IPS-NIHi7 (cell line): ENCODE results near the gene PCNX1.
A peak's percentile ranks its signal among the peaks of the same experiment; 100 is the strongest.
"Not testable (repeated sequence)": the region's sequence is repeated elsewhere in the genome, so short reads cannot be mapped to it uniquely, and the experiment has no call there.

Experiments used
- DNase-seq: peaks from one replicate; pipeline ENCODE4 v3.0.0; 2012; ENCODE audit warnings: mixed read lengths; ENCODE audit errors: extremely low spot score

PCNX1 gene

DNA sequence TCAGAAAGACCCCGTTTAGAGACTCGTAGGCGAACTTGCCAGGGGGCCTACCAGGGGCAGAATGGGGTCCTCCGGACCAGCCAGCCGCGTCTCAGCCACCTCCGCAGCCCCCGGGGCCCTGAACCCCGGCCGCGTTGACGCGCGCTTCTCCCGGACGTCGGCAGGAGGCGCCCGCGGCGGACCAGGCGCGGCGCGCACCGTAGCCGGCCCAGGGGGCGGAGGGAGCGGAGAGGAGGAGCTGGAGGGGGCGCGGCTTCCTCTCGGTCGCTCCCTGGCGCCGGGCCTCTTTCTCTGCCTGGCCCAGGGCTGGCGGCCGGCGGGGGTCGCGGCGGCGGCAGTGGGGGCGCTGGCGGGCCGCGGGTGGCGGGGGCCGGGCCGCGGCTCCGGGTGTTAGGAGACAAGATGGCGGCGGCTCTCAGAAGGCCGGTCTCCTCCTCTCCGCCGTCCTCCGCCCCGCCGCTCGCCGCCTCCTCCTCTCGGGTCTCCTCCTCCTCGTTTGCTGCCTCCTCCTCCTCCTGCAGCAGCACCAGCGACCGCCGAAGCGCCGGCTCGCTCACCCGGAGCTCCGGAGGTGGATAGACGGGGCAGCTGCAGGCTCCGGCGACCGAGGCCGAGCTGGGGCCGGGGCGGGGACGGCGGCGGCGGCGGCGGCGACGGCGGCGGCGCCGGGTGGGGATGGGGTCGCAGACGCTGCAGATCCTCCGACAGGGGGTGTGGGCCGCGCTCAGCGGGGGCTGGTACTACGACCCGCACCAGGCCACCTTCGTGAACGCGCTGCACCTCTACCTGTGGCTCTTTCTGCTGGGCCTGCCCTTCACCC is at the start of gene PCNX1:
Gene PCNX1 (plus strand): TSS at position 284 of the 820 bp plus-strand sequence. CDS start 392 bp downstream, at position 676.
- DNase-seq = peak; percentile 97

DNA sequence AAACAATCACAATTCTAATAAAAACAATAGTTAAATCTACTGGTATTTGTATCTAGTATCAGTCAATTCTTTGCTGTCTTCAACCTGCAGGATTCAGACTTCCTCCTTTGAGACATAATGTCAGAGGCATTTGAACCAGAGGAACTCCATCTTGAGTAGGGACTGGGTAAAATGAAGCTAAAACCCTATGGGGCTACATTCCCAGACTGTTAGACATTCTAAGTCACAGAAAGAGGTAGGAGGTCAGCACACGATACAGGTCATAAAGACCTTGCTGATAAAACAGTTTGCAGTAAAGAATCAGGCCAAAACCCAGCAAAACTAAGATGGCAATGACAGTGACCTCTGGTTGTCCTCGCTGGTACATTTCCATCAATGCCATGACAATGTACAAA is 49.8 kb upstream of the PCNX1 start:
- DNase-seq = no peak

DNA sequence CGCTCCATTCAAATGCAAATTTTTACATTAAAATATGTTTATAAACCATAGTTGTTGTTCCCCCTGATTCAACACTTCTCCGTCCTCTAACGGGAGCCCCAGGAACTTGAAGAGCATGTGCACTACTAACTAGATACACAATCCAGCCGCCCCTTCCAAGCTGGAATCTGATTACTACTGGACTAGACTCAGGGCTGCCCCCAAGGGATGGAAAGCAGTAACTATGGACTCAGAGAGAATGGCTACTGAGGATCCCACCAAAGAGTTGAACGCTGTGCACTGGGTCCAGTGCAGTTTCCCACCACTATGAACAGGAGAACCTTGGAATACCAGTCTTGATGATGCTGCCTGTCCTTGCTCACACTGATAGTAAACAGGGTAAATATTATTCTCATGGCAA is 48.6 kb upstream of the PCNX1 start:
- no peak for DNase-seq

DNA sequence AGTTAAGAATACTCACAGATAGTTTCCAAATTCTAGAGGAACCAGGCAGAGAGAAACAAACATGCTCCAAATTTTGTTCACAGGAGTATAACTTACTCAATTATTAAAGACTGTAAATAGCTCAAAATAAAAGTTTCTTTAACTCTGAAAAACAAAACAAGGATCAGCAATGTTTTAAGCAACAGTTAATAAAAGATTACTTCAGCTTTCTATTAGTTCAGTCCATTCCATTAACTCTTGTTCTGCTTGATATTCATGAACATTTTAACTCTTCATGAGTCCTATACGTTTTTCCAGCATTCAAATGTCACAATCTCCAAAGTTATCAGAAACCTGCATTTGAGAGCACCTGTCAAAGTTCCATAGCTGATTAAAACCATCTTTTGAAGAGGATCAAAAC is 40.3 kb upstream of the PCNX1 start:
- not testable (repeated sequence) for DNase-seq

DNA sequence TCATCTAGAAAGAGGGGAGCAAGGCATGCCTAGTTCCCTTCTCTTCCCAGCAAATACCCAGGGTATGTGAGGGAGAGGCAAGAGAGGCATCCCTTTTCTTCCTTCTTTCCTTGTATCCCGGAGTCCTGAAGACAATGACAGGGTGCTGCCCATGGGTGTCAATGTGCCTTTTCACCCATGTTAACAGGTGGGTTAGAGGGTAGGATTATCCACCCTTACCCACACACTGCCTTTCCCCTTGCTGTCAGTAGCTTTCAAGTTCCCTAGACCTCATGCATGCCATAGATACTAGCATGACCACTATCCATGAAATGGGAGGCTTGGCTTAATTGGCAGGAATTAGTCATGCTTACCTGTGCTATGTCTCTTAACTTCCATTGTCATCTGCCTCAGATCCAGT is 36.3 kb upstream of the PCNX1 start:
- DNase-seq = no peak

DNA sequence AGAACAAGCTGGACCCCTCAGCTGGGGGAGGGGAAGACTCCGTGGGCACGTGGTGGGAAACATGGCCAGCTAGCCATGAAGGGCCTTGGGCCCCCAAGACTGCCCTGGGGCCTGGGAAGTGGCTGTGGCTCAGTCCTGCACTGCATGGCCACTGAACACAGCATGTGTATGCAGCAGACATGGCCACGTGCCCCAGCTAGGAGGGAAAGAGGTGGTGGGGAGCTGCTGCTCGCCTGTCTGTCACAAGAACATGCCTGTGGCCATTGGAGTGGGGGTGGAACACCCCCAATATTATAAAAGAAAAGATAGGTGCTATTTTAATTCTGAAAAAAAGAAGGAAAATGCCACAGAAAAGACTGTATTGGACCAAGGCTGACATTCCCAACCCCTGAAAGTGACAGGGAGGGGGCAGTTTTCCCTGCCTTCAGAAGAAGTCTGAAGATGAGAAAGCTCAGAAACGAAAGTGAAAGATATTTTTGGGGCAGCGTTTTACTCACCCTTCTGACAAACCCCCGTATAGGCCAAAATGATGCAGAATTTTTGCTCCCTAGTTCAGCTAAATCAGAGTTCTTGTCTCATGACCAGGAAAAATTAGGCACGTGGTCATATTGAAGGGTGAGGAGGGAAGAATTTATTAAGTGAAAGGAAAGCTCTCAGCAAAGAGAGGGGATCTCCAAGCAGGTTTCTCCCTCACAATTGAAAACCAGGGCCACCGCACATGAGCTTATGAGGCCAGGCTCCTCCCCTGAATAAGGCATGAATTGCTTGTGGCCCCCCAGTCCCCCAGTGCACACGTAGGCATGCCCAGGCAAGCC is 35.2 kb upstream of the PCNX1 start:
- DNase-seq = no peak

DNA sequence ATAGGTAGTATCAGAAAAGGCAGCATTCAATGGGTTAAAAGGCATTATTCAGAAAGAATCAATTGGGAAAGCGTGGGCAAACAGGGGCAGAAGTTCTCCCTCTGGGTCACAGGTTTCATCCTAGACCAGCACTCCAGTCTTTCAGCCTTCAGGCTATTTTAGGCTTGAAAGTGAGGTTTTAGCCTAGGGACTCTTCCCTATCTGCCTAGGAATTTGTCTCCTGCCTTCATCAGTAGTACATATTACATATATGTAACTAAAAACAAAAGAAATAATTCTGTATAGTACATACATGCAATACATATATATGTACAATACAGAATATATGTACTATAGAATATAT is 34.6 kb upstream of the PCNX1 start:
- DNase-seq = no peak

DNA sequence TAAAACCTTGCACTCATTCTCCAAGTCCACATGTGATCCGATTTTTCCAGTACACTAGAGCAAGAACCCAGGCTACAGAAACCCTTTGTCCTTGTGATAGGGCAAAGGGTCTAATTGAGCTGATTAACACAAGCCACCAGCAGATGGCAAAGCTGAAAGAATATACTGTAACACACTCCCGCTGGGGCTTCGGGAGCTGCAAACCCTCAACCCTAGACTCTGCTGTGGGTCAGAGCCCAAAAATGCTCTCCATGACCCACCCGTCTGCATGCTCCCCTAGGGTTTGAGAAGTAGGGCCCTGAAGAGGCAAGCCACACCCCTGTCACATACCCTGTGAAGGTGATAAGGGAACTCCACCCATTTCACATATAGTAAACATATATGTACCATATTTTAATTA is 33.6 kb upstream of the PCNX1 start:
- no peak for DNase-seq

DNA sequence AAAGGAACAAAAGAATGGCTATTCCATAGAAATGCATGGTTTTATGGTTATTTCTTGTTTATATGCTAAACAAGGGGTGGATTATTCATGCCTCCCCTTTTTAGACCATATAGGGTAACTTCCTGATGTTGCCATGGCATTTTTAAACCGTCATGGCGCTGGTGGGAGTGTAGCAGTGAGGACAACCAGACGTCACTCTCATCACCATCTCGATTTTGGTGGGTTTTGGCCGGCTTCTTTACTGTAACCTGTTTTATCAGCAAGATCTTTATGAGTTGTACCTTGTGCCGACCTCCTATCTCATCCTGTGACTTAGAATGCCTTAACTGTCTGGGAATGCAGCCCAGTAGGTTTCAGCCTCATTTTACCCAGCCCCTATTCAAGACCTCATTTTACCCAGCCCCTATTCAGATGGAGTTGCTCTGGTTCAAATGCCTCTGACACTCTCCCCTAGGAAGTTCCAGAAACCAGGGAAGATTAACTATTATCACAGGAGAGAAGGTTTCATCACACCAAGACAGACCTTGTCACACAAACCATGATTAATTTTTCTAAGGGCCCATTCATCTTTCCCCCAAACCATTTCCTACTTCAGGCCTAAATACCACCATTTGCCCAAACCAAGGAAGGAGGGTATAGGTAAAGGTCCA is 31.3 kb upstream of the PCNX1 start:
- DNase-seq = not testable (repeated sequence)

DNA sequence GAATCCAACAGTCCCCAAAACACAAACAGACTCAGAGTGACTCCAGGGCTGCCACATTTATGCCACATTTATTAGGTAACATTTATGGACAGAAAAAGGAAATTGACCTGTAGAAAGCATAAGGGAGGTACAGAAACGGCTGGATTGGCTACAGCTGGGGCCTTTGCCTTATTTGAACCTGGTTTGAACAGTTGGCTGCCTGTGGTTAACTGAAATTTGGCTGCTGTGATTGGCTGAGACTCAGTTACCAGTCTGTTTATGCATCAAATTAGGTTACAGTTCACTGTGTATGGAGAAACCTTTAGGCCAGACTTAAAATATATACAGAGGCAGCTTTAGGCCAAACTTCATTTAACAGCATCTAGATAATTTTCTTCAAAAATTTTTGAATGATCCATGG is 27.8 kb upstream of the PCNX1 start:
- DNase-seq = no peak

DNA sequence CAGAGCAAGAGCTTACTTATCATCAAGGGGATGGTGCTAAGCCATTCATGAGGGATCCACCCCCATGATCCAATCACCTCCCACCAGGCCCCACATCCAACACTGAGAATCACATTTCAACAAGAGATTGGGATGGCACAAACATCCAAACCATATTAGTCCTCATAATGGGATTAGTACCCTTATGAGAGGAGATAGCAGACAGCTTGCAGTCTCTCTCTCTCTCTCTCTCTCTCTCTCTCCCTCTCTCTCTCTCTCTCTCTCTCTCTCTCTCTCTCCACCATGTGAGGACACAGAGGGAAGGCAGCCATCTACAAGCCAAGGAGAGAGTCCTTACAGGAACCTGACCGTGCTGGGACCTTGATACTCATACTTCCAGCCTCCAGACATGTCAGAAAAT is 26.4 kb upstream of the PCNX1 start:
- DNase-seq = not testable (repeated sequence)

DNA sequence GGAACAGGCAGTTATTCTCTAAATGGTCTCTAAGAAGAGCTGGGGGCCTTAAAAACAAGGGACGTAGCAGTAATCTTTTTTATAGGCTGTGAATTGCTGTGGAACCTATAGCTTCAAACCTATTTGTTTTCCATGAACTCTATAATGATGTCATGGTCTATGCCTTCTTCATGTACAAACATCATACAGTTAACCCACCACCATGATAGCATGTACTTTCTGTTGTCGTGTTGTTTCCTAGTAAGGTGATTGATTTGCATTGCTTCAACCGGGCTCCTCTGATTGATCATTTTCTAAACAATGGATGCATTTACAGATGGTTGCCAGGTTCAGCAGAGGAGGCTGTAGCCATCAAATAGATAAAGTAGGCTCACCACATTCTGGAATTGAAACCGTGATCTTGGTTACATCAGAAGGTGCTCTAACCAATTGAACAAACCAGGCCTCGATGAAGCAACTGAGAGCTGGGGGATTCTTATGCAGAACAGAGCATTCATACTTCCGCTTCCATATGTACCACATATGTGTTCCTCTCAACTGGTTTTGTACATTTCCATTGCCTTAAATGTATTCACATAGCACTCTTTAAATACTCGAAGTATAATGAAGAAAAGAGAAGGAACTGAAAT is 25.6 kb upstream of the PCNX1 start:
- no peak for DNase-seq

DNA sequence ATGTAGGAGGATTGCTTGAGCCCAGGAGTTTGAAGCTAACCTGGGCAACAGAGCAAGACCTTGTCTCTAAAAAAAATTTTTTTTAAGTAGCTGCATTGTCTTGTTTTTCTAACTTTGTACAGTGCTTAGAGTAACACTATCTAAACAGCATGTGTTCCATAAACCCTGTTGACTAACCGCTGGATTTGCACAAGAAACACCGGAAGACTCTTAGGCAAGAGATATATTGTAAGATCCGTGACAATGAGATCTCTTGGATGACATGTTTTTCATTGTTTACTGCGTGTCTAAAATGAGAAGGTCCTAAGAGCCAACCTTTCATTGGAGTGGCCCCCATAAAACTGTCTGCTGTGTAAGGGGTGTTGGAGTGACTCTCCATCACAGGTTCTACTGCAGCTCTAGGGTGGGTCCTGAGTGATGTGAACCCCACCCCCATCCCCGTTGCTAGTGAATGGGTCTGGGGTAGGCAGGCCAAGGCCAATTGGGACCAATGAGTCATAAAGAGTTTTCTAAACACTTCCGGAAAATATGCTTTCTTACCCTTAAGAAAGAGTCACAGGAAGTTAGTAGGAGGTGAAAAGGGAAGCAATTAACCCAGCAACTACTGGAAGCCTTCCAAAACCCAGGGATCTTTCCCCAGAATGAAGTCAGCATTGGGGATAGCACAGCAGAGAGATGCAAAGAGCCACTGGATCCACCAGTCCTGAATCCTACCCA is 24.3 kb upstream of the PCNX1 start:
- DNase-seq = no peak

DNA sequence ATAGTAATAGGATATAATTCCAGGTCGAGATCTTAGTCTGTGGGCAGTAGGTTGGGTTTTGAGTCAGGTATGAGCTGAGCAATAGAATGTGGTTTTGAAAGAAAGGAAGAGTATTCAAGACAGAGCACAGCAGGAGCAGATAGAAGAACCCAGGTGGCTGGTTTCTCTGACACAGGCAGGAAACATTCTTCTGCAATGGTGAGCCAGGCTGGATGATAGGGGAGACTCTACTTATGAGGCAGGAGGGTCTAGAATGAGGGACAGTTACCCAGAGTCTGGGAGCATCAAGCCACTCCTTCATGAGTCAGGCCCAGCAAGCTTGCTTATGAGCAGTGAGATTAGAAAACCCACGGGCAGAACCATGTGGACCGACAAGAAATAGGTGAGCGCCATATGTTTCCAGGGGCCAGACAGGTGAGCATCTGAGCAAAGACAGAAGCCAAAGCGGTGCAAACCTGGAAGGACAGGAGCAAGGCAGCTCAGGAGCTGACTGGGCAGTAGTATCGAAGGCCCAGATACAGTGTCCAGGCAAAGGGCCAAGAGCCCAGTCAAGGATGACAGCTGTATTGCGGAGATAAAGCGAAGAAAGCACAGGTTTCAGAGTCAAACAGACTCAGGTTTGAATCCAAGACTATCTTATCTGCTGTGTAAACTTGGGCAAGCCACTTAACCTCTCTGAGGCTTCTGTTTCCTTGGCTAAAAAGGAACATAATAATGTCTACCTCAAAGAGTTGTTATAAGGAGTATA is 22.5 kb upstream of the PCNX1 start:
- DNase-seq = no peak

DNA sequence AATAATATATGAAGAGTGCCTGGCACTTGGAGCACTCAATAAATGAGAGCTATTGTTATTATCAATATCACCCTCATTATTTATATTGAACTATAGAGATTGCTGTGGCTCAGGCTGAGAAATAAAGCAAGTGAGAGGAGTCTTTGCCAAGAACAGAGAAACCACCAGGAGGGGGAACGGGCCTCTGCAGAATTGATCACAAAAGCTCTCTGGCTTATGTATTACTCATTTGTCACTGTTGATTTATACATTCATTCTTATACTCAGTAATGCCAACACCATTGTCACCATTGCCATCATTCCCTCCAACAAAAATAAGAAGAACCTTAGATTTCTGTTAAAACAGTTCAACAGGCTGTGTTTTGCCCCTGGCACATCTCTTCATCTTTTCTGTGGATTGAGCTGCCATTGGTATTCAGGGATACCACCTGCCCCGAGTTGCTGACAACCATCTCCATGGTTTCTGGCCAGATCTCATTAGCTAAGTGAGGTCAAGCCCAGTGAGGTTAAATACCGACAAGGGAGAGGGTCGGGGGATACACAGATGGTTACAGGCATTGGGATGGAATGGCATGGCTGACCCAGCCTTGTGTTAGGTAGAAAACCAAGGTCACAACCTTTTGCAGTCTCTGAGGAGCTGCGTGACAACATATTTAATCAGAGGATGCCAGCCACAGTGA is 21.8 kb upstream of the PCNX1 start:
- no peak for DNase-seq

DNA sequence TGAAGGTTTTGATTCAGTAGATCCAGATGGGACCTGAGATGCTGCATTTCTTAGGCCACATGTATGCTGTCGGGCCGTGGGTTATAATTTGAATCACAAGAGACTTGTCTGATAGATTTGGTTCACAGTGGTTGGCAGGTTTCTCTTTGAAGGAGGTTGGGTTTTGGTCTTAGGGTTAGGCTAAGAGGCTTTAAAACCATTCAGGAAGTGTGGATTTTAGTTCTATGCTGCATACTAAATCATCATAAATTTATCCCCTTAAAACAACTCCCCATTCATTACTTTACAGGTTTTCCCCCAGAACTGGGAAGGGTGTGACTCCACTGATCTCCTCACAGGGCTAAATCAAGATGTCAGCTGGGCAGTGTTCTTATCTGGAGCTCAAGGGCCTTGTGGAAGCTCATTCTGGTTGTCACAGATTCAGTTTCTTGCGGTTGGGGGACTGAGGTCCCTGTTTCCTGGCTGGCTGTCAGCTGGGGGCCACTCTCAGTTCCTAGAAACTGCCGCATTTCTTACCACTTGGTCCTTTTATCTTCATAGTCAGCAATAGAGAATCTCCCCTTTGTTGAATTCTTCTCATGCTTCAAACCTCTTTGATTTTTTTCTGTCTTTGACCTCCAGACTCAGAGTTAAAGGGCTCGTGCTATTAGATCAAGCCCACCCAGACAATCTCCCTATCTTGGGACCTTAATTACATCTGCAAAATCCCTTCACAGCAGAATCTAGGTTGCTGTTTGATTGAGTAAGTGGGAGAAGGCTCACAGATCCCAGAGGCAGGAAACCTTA is 20.6 kb upstream of the PCNX1 start:
- no peak for DNase-seq

DNA sequence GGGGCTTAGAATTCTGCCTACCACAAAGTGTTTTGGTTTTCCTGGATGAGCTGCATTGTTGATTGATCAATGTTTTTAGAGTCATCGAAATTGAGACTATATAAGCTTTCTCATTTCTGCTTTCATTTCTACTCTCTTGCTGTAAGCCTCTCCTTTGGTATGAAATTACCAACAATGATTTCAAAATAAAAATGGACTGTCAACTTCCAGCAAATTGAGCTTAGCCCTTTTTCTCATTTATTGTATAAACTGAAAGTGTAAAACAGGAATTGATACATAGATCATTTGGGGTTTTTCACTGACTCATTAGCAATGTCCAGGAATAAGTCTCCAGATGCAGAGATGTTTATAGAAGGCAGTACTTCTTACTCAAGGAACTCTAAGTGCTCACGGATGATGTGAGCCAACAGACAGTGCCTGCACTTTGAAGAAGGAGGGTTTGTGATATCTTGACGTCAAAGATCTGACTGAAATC is 20.0 kb upstream of the PCNX1 start:
- DNase-seq = no peak

DNA sequence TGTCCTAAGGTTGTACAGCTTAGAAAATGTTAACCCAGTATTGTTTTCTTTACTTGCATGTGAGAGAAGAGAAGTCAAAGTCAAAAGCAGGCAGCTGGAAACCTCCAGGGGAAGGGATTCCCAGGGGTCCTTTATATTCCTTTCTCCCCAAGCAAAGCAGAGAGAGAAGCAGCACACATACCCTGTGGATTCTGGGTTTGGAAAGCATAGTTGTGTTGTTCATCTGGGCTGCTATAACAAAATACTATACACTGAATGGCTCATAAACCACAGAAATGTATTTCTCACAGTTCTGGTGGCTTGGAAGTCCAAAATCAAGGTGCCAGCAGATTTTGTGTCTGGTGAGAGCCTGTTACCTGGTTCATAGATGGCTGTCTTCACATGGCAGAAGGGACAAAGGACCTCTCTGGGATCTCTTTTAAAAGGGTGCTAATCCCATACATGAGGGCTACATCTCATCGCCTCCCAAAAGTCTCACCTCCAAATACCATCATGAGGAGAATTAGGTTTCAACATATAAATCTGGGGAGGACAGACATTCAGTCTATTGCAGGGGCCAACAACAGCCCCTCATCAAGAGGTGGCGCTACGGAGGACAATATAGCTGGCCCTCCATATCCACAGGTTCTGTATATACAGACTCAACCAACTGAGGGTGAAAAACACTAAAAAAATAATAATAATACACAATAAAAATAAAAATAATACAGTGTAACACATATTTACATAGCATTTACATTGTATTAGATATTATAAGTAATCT is 19.3 kb upstream of the PCNX1 start:
- DNase-seq = no peak
